ENCODE data around the gene GBP5.
A peak's percentile ranks its signal among the peaks of the same experiment; 100 is the strongest.

The GBP5 gene

DNA sequence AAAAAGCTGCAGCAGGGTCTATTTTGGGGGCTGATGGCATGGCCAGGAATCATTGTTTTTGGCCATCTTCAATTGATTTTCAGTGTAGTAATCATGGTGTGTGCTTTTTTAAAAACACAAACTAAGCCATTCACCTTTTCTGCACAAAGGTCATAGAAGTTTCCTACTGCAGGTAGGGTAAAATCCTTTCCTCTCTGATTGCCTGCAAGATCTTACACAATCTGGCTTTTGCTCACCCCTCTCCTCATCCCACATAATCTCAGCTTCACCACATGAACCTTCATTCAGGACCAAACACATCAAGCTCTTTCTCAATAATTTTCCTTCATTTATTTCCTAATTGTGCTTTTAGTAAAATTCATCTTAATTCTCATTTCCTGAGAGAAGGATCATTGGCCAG is 38.3 kb upstream of the GBP5 start:
- Histone ChIP-seq H3K36me3 (replicated peaks; ENCODE audit: insufficient read depth, low read length) (no peaks in the 10 kb centered on the region), H4K20me1 (ENCODE audit: insufficient read depth, low read length) (no peaks in the 10 kb centered on the region), H3K27ac (ENCODE audit: low read length) (peak overlapping the region; percentile 38; the same call in 1 of the 2 replicates), H3K4me2 (ENCODE audit: low read depth, low read length) (peak overlapping the region; percentile 57), H3K79me2 (ENCODE audit: low read length) (no peaks in the 10 kb centered on the region), H3F3A (ENCODE audit: insufficient read depth, low read length) (no peaks in the 10 kb centered on the region), H3K9ac (ENCODE audit: low read length) (no peak overlapping the region; the same call in 1 of the 2 replicates), H2AFZ (ENCODE audit: low read length) (peak overlapping the region; percentile 57), H3K9me2 (replicated peaks; ENCODE audit: insufficient read depth, low read length) (no peaks in the 10 kb centered on the region), H3K27me3 (replicated peaks; ENCODE audit: insufficient read depth, low read length) (no peaks in the 10 kb centered on the region), H3K9me3 (replicated peaks; ENCODE audit: insufficient read depth, low read length) (no peaks in the 10 kb centered on the region), H3K4me1 (ENCODE audit: low read length) (peaks cover 22% of the 10 kb centered on the region), H3K4me3 (ENCODE audit: low read length) (peak overlapping the region; percentile 2; the same call in 1 of the 2 replicates)
- DNase-seq = no peak
- TF ChIP-seq CTCF (IDR thresholded peaks at IDR 0.05; ENCODE audit: low read length) (no peak), EZH2 (optimal IDR thresholded peaks at IDR 0.05; ENCODE audit: low read depth, low read length) (no peak), EZH2phosphoT487 (IDR thresholded peaks at IDR 0.05; ENCODE audit: low read length) (no peak)

DNA sequence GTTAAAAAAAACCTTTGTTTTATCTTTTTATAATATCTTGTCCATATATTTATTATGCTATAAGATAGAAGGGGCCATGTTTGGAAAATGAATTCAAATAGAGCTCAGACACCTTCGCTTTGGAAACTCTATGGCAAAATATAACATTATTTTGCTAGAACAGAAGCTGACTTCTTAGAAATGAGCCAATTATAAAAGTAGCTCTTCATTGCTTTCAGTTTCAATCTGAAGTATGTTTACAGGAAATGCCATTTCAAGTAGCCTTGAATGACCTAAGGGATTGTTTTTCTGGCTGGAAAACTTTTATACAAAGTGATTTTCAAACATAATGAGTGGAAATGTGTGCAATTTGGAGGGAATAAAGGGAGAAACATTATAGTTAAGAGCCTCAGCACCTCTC is 37.8 kb upstream of the GBP5 start:
- Histone ChIP-seq H3K9ac (ENCODE audit: low read length) (peak overlapping the region; percentile 5; the same call in 1 of the 2 replicates), H3K4me1 (ENCODE audit: low read length) (peaks cover 22% of the 10 kb centered on the region), H3F3A (ENCODE audit: insufficient read depth, low read length) (no peaks in the 10 kb centered on the region), H3K36me3 (replicated peaks; ENCODE audit: insufficient read depth, low read length) (no peaks in the 10 kb centered on the region), H3K27ac (ENCODE audit: low read length) (peak overlapping the region; percentile 38; the same call in 1 of the 2 replicates), H3K4me2 (ENCODE audit: low read depth, low read length) (peak overlapping the region; percentile 57), H2AFZ (ENCODE audit: low read length) (peak overlapping the region; percentile 57), H4K20me1 (ENCODE audit: insufficient read depth, low read length) (no peaks in the 10 kb centered on the region), H3K9me2 (replicated peaks; ENCODE audit: insufficient read depth, low read length) (no peaks in the 10 kb centered on the region), H3K27me3 (replicated peaks; ENCODE audit: insufficient read depth, low read length) (no peaks in the 10 kb centered on the region), H3K4me3 (ENCODE audit: low read length) (peak overlapping the region; percentile 2; the same call in 1 of the 2 replicates), H3K9me3 (replicated peaks; ENCODE audit: insufficient read depth, low read length) (no peaks in the 10 kb centered on the region), H3K79me2 (ENCODE audit: low read length) (no peaks in the 10 kb centered on the region)
- DNase-seq = peak; percentile 66
- TF ChIP-seq EZH2phosphoT487 (IDR thresholded peaks at IDR 0.05; ENCODE audit: low read length) (no peak), EZH2 (optimal IDR thresholded peaks at IDR 0.05; ENCODE audit: low read depth, low read length) (no peak), CTCF (IDR thresholded peaks at IDR 0.05; ENCODE audit: low read length) (no peak)

GRCh38 chr1:89309828-89310227 is 37.2 kb upstream of the GBP5 start:
- Histone ChIP-seq H3F3A (ENCODE audit: insufficient read depth, low read length) (no peaks in the 10 kb centered on the region), H3K27ac (ENCODE audit: low read length) (peak overlapping the region; percentile 38; the same call in 1 of the 2 replicates), H3K4me2 (ENCODE audit: low read depth, low read length) (peak overlapping the region; percentile 57; the same call in 1 of the 2 replicates), H3K9me3 (replicated peaks; ENCODE audit: insufficient read depth, low read length) (no peaks in the 10 kb centered on the region), H3K4me1 (ENCODE audit: low read length) (peaks cover 22% of the 10 kb centered on the region), H4K20me1 (ENCODE audit: insufficient read depth, low read length) (no peaks in the 10 kb centered on the region), H3K9me2 (replicated peaks; ENCODE audit: insufficient read depth, low read length) (no peaks in the 10 kb centered on the region), H3K36me3 (replicated peaks; ENCODE audit: insufficient read depth, low read length) (no peaks in the 10 kb centered on the region), H3K27me3 (replicated peaks; ENCODE audit: insufficient read depth, low read length) (no peaks in the 10 kb centered on the region), H3K4me3 (ENCODE audit: low read length) (no peak overlapping the region), H2AFZ (ENCODE audit: low read length) (peak overlapping the region; percentile 57), H3K79me2 (ENCODE audit: low read length) (no peaks in the 10 kb centered on the region), H3K9ac (ENCODE audit: low read length) (peak overlapping the region; percentile 5; the same call in 1 of the 2 replicates)
- no peak for DNase-seq
- no peak for TF ChIP-seq EZH2phosphoT487 (IDR thresholded peaks at IDR 0.05; ENCODE audit: low read length)
- no peak for TF ChIP-seq EZH2 (optimal IDR thresholded peaks at IDR 0.05; ENCODE audit: low read depth, low read length)
- TF ChIP-seq CTCF (IDR thresholded peaks at IDR 0.05; ENCODE audit: low read length) = no peak

All from MM.1S (cell line).